GM12875 (cell line): ENCODE results near the gene UGT2B10.

Experiments
- H3K4me3 ChIP-seq: one replicate; pipeline ENCODE4 v1.5.1; 2011; ENCODE audit warnings: low read depth, low read length, control low read depth
- CTCF ChIP-seq: IDR thresholded peaks from 2 replicates; pipeline ENCODE4 v1.5.1; 2011; ENCODE audit warnings: low read depth, mild to moderate bottlenecking, control low read depth, inconsistent platforms, low read length, moderate library complexity, borderline replicate concordance; ENCODE audit not compliant: insufficient read depth

Gene UGT2B10

GRCh38 chr4:68872643-68873502 lies 57.1 kb downstream of the UGT2B10 start:
- H3K4me3 ChIP-seq: no peak overlapping the region
- no peak for TF ChIP-seq CTCF

- no peak for TF ChIP-seq CTCF
Observed at GRCh38 chr4:68874507-68874906, 58.7 kb downstream of the UGT2B10 start.

GRCh38 chr4:68877555-68877954 lies 61.8 kb downstream of the UGT2B10 start:
- H3K4me3 ChIP-seq: no peak overlapping the region
- TF ChIP-seq CTCF: no peak

More at GRCh38 chr4:68874507-68874906, 58.7 kb downstream of the UGT2B10 start:
- no peak overlapping the region for H3K4me3 ChIP-seq

- no peak for TF ChIP-seq CTCF
- no peak overlapping the region for H3K4me3 ChIP-seq
Observed at GRCh38 chr4:68878048-68878447, 62.3 kb downstream of the UGT2B10 start.
